CD4-positive, alpha-beta T cell treated with Interleukin-6 for 4 hours (primary cell): ENCODE measurements around the gene TFCP2.
"Not testable (repeated sequence)": the region's sequence is repeated elsewhere in the genome, so short reads cannot be mapped to it uniquely, and the experiment has no call there.

Experiments
- DNase-seq: peaks from one replicate; pipeline ENCODE4 v3.0.0-alpha.2; 2020; ENCODE audit warnings: mixed read lengths

The TFCP2 gene

GRCh38 chr12:51147309-51147708 lies 25.6 kb downstream of the TFCP2 start:
- DNase-seq = no peak

GRCh38 chr12:51139292-51139844 lies 33.6 kb downstream of the TFCP2 start:
- no peak for DNase-seq

GRCh38 chr12:51132693-51133092 lies 40.2 kb downstream of the TFCP2 start:
- DNase-seq = no peak

GRCh38 chr12:51131745-51132521 lies 41.0 kb downstream of the TFCP2 start:
- no peak for DNase-seq

- DNase-seq = no peak
These were observed 44.0 kb downstream of the TFCP2 start for GRCh38 chr12:51128919-51129318.

GRCh38 chr12:51127050-51127729 lies 45.7 kb downstream of the TFCP2 start:
- no peak for DNase-seq

- no peak for DNase-seq
These were observed 46.6 kb downstream of the TFCP2 start for GRCh38 chr12:51126297-51126696.

- no peak for DNase-seq
These were observed 48.4 kb downstream of the TFCP2 start for GRCh38 chr12:51124504-51124903.

GRCh38 chr12:51122844-51123243 lies 50.1 kb downstream of the TFCP2 start:
- no peak for DNase-seq

GRCh38 chr12:51118706-51119105 lies 54.2 kb downstream of the TFCP2 start:
- no peak for DNase-seq

GRCh38 chr12:51115533-51115932 lies 57.4 kb downstream of the TFCP2 start:
- no peak for DNase-seq

GRCh38 chr12:51108136-51108535 lies 64.8 kb downstream of the TFCP2 start:
- DNase-seq = no peak

- no peak for DNase-seq
These were observed 69.0 kb downstream of the TFCP2 start for GRCh38 chr12:51103977-51104376.

- no peak for DNase-seq
These were observed 74.3 kb downstream of the TFCP2 start for GRCh38 chr12:51098611-51099010.

- DNase-seq = no peak
These were observed 82.2 kb downstream of the TFCP2 start for GRCh38 chr12:51090705-51091229.

- DNase-seq = no peak
These were observed 85.1 kb downstream of the TFCP2 start for GRCh38 chr12:51087818-51088217.

GRCh38 chr12:51086933-51087332 lies 86.0 kb downstream of the TFCP2 start:
- no peak for DNase-seq

- no peak for DNase-seq
These were observed 87.2 kb downstream of the TFCP2 start for GRCh38 chr12:51085757-51086156.

- peak; percentile 96 for DNase-seq
These were observed 89.7 kb downstream of the TFCP2 start, which contains the start of gene CSRNP2 for GRCh38 chr12:51083126-51083833. CSRNP2 (minus strand) TSS chr12:51083596; CDS start chr12:51076561, 7,035 bp downstream.

- peak; percentile 34 for DNase-seq
These were observed 90.3 kb downstream of the TFCP2 start for GRCh38 chr12:51082561-51083125.

- DNase-seq = no peak
These were observed 91.5 kb downstream of the TFCP2 start for GRCh38 chr12:51081421-51081820.

GRCh38 chr12:51080136-51080535 lies 92.8 kb downstream of the TFCP2 start:
- DNase-seq = no peak

- DNase-seq = not testable (repeated sequence)
These were observed 94.1 kb downstream of the TFCP2 start for GRCh38 chr12:51078866-51079265.
